Body of pancreas (tissue), 4 donors: ENCODE results near the gene PTPRN2.

ENCODE experiments used
- CTCF ChIP-seq, 7 experiments: fragments of 450-650 bp in 4 of 7; fragments of 200-600 bp in 3 of 7; sonication (generic) in 3 of 7; IDR thresholded peaks; one replicate each; pipeline ENCODE4 v1.5.1; 2016 to 2019; ENCODE audit warnings: antibody characterized with exemption in 7 of 7
- POLR2A ChIP-seq, 3 donors: fragments of 450-650 bp; IDR thresholded peaks; one replicate each; pipeline ENCODE4 v1.6.1; 2016; ENCODE audit warnings: antibody characterized with exemption in 3 of 3, mild to moderate bottlenecking in 2 of 3

DNA sequence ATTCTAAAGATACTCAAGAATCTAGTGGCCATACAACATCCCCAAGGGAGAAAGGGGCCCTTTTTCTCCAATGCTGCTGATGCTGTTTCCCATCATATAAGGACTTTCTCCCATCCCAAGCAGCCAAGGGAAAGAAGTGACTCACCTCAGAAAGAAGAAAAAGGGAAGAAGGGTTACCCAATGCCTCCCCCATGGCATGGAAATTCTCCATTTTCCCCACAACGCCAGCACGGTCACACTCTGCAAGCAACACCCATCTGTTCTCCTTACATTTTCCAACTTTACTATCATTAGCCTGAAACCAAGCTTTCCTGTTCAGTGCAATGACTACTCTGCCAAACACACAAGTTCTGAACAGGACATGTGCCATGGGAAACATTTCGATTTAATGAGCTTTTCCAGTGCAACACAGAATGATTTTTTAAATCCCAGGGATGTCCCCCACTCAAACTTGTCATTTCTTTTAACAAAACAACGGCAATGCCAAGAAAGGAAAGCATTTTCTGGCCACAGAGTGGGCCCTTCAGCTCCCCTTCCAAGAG lies 67.9 kb downstream of the PTPRN2 start:
- no peak for TF ChIP-seq CTCF (IDR thresholded peaks at IDR 0.05)
- no peak for TF ChIP-seq POLR2A (IDR thresholded peaks at IDR 0.05)
